GM21786 (cell line): Measurements from ENCODE around the gene BEST2.
"Not testable (repeated sequence)": the region's sequence is repeated elsewhere in the genome, so short reads cannot be mapped to it uniquely, and the experiment has no call there.

Experiments
- ATAC-seq: cut with Tn5 transposase; IDR thresholded peaks from one replicate; pipeline ENCODE4 v1.9.1; 2021; ENCODE audit not compliant: unreplicated experiment

The BEST2 gene

DNA sequence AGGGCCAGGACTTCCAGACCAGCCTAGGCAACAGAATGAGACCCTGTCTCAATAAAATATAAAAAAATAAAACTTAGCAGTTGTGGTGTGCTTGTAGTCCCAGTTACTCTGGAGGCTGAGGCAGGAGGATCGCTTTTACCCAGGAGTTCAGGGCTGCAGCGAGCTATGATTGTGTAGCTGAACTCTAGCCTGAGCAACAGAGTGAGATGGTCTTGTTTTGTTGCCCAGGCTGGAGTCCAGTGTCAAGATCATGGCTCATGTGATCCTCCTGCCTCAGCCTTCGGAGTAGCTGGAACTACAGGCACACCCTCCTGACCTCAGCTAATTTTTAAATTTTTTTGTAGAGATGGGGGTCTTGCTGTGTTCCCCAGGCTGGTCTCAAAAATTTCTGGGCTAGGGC, 35.4 kb downstream of the BEST2 start:
- no peak for ATAC-seq

DNA sequence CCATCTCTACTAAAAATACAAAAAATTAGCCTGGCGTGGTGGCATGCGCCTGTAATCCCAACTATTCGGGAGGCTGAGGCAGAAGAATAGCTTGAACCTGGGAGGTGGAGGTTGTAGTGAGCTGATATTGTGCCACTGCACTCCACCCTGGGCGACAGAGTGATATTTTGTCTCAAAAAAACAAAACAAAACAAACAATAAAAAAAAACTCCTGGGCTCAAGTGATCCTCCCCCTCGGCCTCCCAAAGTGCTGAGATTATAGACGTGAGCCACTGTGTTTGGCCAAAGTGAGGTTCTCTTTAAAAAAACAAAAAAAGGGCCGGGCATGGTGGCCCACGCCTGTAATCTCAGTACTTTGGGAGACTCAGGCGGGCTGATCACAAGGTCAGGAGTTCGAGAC, 35.9 kb downstream of the BEST2 start:
- ATAC-seq, result no peak

DNA sequence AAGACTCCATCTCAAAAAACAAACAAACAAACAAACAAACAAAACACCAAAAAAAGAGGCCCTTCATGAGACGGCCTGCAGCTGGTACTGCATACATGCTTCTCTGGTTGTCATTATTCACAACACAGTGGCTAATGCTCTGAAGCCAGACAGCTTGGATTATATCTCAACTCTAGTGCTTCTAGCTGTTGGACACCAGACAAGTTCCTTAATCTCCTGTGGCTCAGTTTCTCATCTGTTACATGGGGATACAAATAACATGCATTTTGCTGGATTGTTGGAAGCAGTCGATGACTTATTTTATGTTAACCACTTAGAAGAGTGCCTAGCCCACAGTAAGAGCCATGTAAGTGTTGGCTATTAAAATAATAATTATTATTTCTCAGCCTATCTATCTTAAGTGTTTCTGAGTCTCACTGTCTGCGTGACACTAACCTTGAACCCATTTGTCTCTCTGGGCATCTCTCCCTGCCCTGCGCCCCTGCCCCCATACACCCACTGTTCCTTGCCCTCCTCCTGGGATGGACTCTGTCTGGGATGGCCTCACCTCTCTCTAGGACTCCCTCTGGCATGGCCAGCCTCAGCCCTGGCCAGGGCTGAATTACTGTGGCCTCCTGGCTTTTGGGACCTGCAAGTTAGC, 36.6 kb downstream of the BEST2 start:
- no peak for ATAC-seq

GRCh38 chr19:12788682-12789097, 37.1 kb downstream of the BEST2 start:
- no peak for ATAC-seq

DNA sequence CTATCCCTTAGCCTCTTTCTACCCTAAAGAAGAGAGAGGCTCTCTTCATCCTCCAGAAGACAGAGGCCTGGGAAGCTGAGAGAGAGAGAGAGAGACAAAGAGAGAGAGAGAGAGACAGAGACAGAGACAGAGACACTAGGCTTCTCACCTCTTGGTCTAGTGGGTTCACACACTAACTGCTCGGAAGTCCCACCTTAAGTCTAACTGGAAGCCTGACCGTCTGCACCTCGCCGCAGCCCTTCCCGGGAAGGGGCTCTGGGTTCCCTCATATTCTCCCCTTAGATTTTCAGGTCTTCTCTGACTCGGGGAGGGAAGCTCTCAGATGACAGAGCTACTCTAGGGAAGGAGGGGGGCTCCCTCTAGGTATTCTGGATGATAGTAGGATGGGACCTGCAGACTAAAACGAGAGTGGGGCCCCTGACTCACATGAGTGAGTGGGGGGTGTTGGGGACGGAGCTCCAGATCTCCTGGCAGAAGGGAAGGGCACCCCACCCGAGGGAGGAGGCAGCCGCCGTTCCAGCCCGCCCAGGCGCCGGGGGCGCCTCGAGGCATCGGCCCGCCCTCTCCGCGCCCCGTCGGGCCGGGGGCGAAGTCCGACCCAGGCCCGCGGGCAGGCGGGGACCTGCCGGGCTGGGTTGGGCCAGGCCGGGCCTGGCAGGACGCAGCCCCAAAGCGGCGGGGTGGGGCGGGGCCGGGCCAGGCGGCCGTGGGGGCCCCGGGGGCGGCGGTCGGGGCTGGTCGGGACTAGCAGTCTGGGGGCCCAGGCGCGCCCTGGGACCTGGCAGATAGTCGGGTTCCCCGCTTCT, 37.7 kb downstream of the BEST2 start:
- no peak for ATAC-seq

- peak; percentile 37 for ATAC-seq
Measured at GRCh38 chr19:12789904-12790619, 38.5 kb downstream of the BEST2 start.

DNA sequence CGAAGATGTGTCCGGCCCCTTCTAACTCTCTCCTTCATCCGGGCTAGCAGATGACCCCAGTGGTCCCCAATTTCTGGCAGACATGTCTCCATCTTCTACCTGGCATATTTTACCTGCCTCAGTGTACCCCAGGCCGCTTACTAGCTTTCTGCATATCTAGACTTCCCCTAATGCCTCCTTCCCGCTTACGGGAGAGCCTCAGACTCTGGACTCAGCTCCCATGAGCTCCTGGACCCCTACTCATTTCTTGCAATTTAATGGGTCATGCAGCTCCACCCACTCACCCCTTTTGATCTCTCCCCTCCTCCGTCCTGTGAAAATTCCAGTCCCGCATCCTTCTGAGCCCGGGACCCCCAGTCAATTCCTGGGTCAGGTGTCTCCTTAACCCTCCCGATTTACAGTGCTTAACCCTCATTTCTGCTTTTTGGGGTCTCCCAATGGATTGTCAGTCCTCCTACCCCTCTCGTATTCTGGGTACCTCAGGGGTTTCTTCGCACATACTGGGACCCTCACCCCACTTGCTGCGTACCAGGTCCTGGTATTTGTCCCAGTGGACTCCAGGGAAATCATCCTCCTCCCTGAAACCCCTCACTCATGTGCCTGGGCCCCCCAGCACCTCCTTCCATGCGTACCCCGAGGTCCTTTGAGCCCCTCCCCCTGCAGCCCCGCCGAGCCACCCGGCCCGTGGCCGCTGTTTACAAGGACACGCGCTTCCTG, 39.2 kb downstream of the BEST2 start:
- no peak for ATAC-seq

- ATAC-seq, result peak; percentile 22
Measured at GRCh38 chr19:12791345-12792050, 39.9 kb downstream of the BEST2 start, which contains the start of gene JUNB. TSS of gene JUNB (plus strand) at chr19:12791486. CDS start at chr19:12791772, 286 bp downstream.

GRCh38 chr19:12792051-12792852, 40.7 kb downstream of the BEST2 start:
- ATAC-seq, result no peak

DNA sequence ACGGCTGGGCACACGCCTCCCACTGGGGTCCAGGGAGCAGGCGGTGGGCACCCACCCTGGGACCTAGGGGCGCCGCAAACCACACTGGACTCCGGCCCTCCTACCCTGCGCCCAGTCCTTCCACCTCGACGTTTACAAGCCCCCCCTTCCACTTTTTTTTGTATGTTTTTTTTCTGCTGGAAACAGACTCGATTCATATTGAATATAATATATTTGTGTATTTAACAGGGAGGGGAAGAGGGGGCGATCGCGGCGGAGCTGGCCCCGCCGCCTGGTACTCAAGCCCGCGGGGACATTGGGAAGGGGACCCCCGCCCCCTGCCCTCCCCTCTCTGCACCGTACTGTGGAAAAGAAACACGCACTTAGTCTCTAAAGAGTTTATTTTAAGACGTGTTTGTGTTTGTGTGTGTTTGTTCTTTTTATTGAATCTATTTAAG, 41.3 kb downstream of the BEST2 start:
- no peak for ATAC-seq

GRCh38 chr19:12793290-12794195, 42.0 kb downstream of the BEST2 start:
- peak; percentile 29 for ATAC-seq

GRCh38 chr19:12794196-12794941, 42.8 kb downstream of the BEST2 start:
- no peak for ATAC-seq

- no peak for ATAC-seq
Measured at GRCh38 chr19:12794971-12795381, 43.4 kb downstream of the BEST2 start.

- no peak for ATAC-seq
Measured at GRCh38 chr19:12796146-12797071, 44.8 kb downstream of the BEST2 start.

- ATAC-seq, result no peak
Measured at GRCh38 chr19:12797141-12797587, 45.6 kb downstream of the BEST2 start.

GRCh38 chr19:12797607-12798006, 46.0 kb downstream of the BEST2 start:
- ATAC-seq, result not testable (repeated sequence)
